ENCODE results near the gene STXBP1.

GRCh38 chr9:127603226-127603625, 8.9 kb upstream of the STXBP1 start:
- TF ChIP-seq CEBPB (IDR thresholded peaks at IDR 0.05) (no peak), KDM1A (IDR thresholded peaks at IDR 0.05; ENCODE audit: low read depth) (no peak), POLR2A (IDR thresholded peaks at IDR 0.05; ENCODE audit: low read length) (no peak), ESRRA (IDR thresholded peaks at IDR 0.05; ENCODE audit: borderline replicate concordance, low read length) (no peak), EP300 (IDR thresholded peaks at IDR 0.05) (no peak), MAX (IDR thresholded peaks at IDR 0.05) (no peak), HDAC2 (IDR thresholded peaks at IDR 0.05) (no peak)
